ENCODE measurements around the gene FBXO8.

FBXO8 gene

GRCh38 chr4:174241162-174241561 is 42.3 kb downstream of the FBXO8 start:
- DNase-seq, result no peak

- no peak for DNase-seq
These were observed 47.1 kb downstream of the FBXO8 start for GRCh38 chr4:174236359-174236758.

- no peak for DNase-seq
These were observed 52.8 kb downstream of the FBXO8 start for GRCh38 chr4:174230680-174231079.

- DNase-seq, result no peak
These were observed 53.3 kb downstream of the FBXO8 start for GRCh38 chr4:174230148-174230547.

- no peak for DNase-seq
These were observed 54.5 kb downstream of the FBXO8 start for GRCh38 chr4:174228988-174229387.

GRCh38 chr4:174225349-174226049 is 58.0 kb downstream of the FBXO8 start:
- DNase-seq, result no peak

GRCh38 chr4:174224550-174224949 is 58.9 kb downstream of the FBXO8 start:
- DNase-seq, result no peak

GRCh38 chr4:174222266-174222872 is 61.1 kb downstream of the FBXO8 start:
- no peak for DNase-seq

GRCh38 chr4:174218127-174218790 is 65.2 kb downstream of the FBXO8 start:
- DNase-seq, result no peak

GRCh38 chr4:174217273-174218126 is 66.0 kb downstream of the FBXO8 start:
- DNase-seq, result no peak

GRCh38 chr4:174216799-174217272 is 66.6 kb downstream of the FBXO8 start:
- no peak for DNase-seq

GRCh38 chr4:174215961-174216680 is 67.3 kb downstream of the FBXO8 start:
- DNase-seq, result no peak

GRCh38 chr4:174215057-174215456 is 68.4 kb downstream of the FBXO8 start:
- no peak for DNase-seq

GRCh38 chr4:174214101-174214878 is 69.2 kb downstream of the FBXO8 start:
- no peak for DNase-seq

- DNase-seq, result no peak
These were observed 69.8 kb downstream of the FBXO8 start for GRCh38 chr4:174213731-174214100.

GRCh38 chr4:174212061-174212460 is 71.4 kb downstream of the FBXO8 start:
- no peak for DNase-seq

GRCh38 chr4:174211622-174212044 is 71.8 kb downstream of the FBXO8 start:
- DNase-seq, result no peak

GRCh38 chr4:174210952-174211490 is 72.4 kb downstream of the FBXO8 start:
- no peak for DNase-seq

- DNase-seq, result no peak
These were observed 73.1 kb downstream of the FBXO8 start for GRCh38 chr4:174210354-174210753.

- no peak for DNase-seq
These were observed 74.1 kb downstream of the FBXO8 start for GRCh38 chr4:174209341-174209740.

- DNase-seq, result no peak
These were observed 76.1 kb downstream of the FBXO8 start for GRCh38 chr4:174207367-174207766.
